GM19328 (cell line): ENCODE data around the gene PIK3C2G.

Source experiments
- ATAC-seq: cut with Tn5 transposase; IDR thresholded peaks from one replicate; pipeline ENCODE4 v1.9.1; 2021; ENCODE audit warnings: mild to moderate bottlenecking, moderate library complexity; ENCODE audit not compliant: unreplicated experiment

Gene PIK3C2G

DNA sequence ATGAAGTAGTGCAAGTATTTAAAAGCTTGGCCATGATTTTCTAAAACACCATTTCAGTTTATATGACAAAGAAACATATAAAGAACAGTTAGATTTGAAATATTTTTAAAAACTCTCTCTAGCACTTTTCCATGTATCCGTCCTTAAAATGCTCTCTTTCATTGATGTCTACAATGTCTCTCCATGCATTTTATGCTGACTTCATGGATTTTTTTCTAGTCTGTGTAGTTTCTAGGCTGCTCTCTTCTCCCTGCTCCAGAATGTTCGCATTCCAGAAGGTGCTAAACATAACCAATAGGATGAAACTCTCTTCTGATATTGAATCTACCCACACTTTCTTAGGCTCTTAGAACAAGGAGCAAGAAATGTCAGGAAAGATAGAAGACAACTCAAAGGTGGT lies 351.7 kb downstream of the PIK3C2G start:
- ATAC-seq, result no peak

DNA sequence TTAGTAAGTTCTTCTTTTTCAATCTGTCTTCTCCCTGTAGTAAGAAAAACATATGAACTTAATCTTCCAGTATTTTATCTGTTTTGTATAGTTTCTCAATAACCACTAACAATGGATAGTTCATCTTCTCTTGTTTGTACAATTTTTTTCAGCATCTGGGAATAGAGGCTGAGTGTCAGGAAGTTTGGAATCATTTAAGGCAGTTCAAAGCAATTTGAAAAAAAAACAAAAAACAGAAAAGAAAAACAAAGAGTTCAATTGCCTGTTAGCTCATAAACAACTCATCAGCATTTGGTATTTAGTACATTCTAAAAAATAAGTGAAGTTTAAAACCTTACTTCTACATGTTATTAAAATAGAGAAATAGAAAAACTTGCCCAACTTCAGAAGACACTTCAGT lies 359.7 kb downstream of the PIK3C2G start:
- no peak for ATAC-seq

GRCh38 chr12:18629445-18629844 lies 368.1 kb downstream of the PIK3C2G start:
- no peak for ATAC-seq

DNA sequence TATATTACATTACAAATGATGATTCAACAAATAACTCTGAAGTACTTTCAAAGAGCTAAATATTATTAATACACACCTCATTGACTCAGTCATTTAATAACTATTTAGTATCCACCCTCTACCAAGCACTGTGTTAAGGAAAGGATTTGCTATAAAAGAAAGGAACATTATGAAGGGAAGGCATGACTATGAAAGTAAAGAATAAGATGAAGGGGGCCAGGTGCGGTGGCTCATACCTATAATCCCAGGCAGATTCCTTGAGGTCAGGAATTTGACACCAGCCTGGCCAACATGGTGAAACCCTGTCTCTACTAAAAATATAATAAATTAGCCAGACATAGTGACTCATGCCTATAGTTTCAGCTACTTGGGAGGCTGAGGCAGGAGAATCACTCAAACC lies 368.6 kb downstream of the PIK3C2G start:
- ATAC-seq, result no peak

- ATAC-seq, result no peak
These were observed 370.0 kb downstream of the PIK3C2G start for GRCh38 chr12:18631339-18631738.

- no peak for ATAC-seq
These were observed 371.5 kb downstream of the PIK3C2G start for GRCh38 chr12:18632848-18633247.

DNA sequence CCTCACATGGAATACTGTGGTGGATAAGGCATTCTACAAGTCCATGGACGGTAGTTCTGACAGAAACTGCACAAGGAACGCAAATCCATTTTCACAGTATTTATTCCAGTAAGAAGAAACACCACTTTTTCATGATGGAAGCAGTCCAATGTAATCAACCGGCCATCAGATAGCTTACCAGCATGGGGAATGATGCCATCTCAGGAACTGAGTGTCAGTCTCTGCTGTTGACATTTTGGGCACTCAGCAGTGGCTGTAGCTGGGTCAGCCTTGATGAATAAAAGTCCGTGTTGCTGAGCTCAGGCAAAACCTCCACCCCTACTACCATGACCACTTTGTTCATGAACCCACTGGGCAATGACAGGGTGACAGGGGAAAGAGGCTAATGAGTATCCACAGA lies 373.1 kb downstream of the PIK3C2G start:
- no peak for ATAC-seq

DNA sequence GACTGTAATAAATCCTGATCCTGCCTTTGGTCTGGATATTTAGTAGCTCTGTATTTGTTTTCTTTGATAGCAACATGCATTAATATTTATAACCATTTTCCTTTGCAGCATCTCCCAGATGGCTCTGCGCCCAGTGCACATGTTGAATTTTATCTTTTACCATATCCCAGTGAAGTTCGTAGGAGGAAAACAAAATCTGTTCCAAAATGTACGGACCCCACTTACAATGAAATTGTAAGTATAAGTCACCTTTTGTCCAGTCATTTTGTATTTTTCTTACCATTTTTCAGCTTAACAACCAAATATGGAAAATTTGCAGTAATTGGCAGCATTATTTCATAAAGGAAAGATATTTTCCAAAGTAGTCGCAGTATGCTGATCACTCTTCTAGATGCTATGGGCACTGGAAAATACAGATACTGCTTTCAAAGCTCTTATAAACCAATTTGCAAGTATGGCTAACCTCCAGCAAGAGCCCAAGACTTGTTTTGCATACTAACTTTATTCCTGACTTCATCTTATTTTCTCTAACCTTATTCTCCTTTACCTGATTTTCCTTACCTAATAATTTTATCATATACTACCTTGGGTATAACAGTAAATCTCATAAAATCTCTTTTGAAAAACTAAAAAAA lies 379.1 kb downstream of the PIK3C2G start:
- ATAC-seq, result no peak

GRCh38 chr12:18643681-18644080 lies 382.4 kb downstream of the PIK3C2G start:
- no peak for ATAC-seq

DNA sequence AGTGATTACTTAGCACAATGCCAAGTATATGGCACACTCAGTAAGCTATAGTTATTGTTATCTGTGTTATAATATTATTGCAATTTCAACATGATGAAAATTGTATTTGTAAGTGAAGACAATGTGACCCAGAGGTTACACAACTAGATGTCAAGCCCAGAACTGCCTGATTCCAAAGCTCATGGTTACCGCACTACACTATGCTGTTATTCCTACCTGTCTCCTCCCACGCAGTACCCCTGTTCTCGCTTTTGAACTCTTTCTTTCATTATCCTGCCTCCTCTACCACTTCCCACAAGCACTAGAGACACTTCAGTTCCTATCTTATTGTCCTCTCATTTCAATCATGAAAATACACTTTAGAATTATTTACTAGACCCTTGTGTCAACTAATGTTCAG lies 383.2 kb downstream of the PIK3C2G start:
- no peak for ATAC-seq

DNA sequence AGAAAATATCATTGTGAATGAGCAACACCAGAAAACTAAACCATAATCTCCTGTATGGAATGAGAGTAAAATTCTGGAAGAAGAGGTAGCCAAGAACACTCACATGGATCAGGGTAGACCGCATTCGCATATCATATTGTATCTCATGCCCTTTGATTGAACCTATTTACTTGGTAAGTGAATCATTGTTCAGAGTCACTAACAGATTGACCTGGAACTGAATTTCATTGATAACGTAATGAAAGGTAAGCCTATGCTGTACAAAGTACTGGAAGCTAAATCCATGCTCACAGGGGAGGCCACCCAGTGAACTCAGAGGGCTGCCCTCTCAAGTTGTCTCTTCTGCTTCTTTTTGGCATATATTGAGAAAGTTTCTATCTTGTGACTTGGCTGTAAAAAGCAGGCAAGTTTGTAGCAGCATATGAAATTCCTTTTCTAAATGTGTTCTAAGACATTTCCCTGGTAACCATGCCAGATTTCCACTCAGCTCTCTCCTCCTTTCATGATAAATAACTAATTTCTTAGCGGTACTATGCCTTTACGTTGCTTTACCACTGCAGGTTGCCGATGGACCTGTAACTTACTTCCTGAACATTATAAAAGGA lies 385.1 kb downstream of the PIK3C2G start:
- ATAC-seq, result no peak

DNA sequence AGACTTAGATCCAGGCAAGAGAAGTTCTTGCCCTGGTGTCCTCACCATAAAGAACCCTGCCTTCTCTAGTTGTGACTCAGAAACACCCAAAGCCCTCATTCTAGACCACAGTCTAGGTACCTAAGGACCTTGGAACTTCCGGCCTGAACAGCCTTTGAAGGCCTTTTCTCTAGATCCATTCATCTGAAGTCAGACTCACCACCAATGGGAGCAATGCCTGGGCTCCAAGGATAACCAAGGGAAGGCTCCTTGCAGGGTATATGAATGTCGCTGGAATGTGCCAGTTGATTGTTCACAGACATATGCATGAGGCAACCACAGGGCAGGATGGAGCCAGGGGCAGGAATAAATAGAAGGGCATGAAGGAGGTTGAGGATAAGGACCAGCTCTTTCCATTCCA lies 390.2 kb downstream of the PIK3C2G start:
- no peak for ATAC-seq

- no peak for ATAC-seq
These were observed 391.3 kb downstream of the PIK3C2G start for GRCh38 chr12:18652596-18652995.

- ATAC-seq, result no peak
These were observed 392.1 kb downstream of the PIK3C2G start for GRCh38 chr12:18653465-18653864.

- no peak for ATAC-seq
These were observed 394.0 kb downstream of the PIK3C2G start for GRCh38 chr12:18655351-18655750.

DNA sequence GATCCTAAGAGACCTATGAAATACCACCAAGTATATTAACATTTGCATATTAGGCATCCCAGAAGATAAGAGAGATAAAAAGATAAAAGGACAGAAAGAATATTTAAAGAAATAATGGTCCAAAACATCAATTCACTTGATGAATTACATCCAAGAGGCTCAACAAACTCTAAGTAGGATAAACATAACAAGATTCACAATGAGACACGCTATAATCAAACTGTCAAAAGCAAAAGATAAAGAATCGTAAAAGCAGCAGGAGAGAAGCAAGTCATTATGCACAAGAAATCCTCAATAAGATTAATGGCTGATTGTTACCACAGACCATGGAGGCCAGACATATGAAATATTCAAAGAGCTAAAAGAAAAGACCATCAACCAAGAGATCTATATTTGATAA lies 396.9 kb downstream of the PIK3C2G start:
- ATAC-seq, result no peak

GRCh38 chr12:18658829-18659228 lies 397.5 kb downstream of the PIK3C2G start:
- ATAC-seq, result no peak

DNA sequence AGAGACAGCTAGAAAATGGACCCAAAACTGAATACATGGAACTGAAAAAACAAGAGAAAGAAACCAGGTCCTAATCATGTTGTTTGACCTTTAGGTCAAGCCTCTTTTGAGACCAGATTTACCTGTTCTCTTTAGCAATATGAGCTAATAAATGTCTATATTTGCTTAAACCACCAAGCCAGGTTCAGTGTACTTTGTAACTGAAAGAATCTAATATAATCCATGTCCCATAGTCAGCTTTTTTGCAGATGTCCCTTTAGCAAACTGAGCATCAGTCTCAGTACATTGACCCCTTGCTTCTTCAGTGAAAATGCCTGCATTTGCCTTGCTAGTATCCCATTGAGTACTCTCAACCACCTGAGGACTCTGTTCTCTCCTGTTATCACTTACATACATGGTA lies 414.8 kb downstream of the PIK3C2G start:
- ATAC-seq, result no peak

- no peak for ATAC-seq
These were observed 415.8 kb downstream of the PIK3C2G start for GRCh38 chr12:18676996-18677588.

DNA sequence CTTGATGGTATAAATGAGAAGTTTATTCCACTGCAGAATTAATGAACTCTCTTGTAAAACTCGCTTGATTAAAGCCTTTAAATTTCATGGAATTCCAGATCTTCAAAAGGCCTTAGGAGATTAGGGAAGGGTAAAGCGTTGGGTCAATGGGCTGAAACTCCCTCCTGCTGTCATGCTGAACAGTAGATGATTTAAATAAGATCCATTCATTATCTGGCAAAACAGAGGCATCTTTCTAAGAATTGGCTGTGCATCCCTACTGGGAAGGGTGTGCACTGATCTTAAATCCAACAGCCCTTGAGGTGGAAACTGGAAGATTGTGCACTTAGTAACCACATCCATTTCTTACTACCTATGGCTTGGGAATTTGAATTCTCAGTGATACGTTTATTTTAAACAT lies 420.5 kb downstream of the PIK3C2G start:
- no peak for ATAC-seq

- ATAC-seq, result no peak
These were observed 422.2 kb downstream of the PIK3C2G start for GRCh38 chr12:18683327-18684013.

- ATAC-seq, result no peak
These were observed 423.1 kb downstream of the PIK3C2G start for GRCh38 chr12:18684430-18684829.
